ENCODE results near the gene ARHGEF7. TPM values are rescaled to one million over a fixed set of nuclear protein-coding genes. Genes with fewer than 3 reads are reported as not detected.

The ARHGEF7 gene
- total RNA-seq, 1 donor from 2014 or later = 31.6 TPM

GRCh38 chr13:111275382-111275781 is 160.3 kb downstream of the ARHGEF7 start:
- FAIRE-seq = no peak
- Histone ChIP-seq H3K27me3 (ENCODE audit: control insufficient read depth, insufficient read depth, low read length) (no peaks in the 10 kb centered on the region), H3K36me3 (ENCODE audit: control insufficient read depth, insufficient read depth, low read length) (peaks cover 14% of the 10 kb centered on the region), H3K4me3 (ENCODE audit: low read depth, low read length) (no peak overlapping the region)
- TF ChIP-seq CTCF (IDR thresholded peaks at IDR 0.05; ENCODE audit: insufficient read depth, low read length, severe bottlenecking) = no peak
- DNase-seq (ENCODE audit: low read depth) = no peak

GRCh38 chr13:111275995-111276618 is 161.0 kb downstream of the ARHGEF7 start:
- peaks cover 14% of the 10 kb centered on the region for H3K36me3 ChIP-seq (ENCODE audit: control insufficient read depth, insufficient read depth, low read length)
- no peak for FAIRE-seq
- no peak for TF ChIP-seq CTCF (IDR thresholded peaks at IDR 0.05; ENCODE audit: insufficient read depth, low read length, severe bottlenecking)

GRCh38 chr13:111278258-111278657 is 163.1 kb downstream of the ARHGEF7 start:
- DNase-seq (ENCODE audit: low read depth) (no peak), FAIRE-seq (no peak)
- H3K27me3 ChIP-seq (ENCODE audit: control insufficient read depth, insufficient read depth, low read length) = no peaks in the 10 kb centered on the region
- TF ChIP-seq CTCF (IDR thresholded peaks at IDR 0.05; ENCODE audit: insufficient read depth, low read length, severe bottlenecking) = no peak
- H3K36me3 ChIP-seq (ENCODE audit: control insufficient read depth, insufficient read depth, low read length) = peaks cover 11% of the 10 kb centered on the region
- no peak overlapping the region for H3K4me3 ChIP-seq (ENCODE audit: low read depth, low read length)

More at GRCh38 chr13:111275995-111276618, 161.0 kb downstream of the ARHGEF7 start:
- no peak for DNase-seq (ENCODE audit: low read depth)
- Histone ChIP-seq H3K4me3 (ENCODE audit: low read depth, low read length) (no peak overlapping the region), H3K27me3 (ENCODE audit: control insufficient read depth, insufficient read depth, low read length) (no peaks in the 10 kb centered on the region)

- Histone ChIP-seq H3K4me3 (ENCODE audit: low read depth, low read length) (no peak overlapping the region), H3K27me3 (ENCODE audit: control insufficient read depth, insufficient read depth, low read length) (no peaks in the 10 kb centered on the region), H3K36me3 (ENCODE audit: control insufficient read depth, insufficient read depth, low read length) (peaks cover 14% of the 10 kb centered on the region)
- no peak for FAIRE-seq
- DNase-seq (ENCODE audit: low read depth) = no peak
- no peak for TF ChIP-seq CTCF (IDR thresholded peaks at IDR 0.05; ENCODE audit: insufficient read depth, low read length, severe bottlenecking)
Observed at GRCh38 chr13:111278743-111279652, 163.9 kb downstream of the ARHGEF7 start.

- Histone ChIP-seq H3K4me3 (ENCODE audit: low read depth, low read length) (no peak overlapping the region), H3K36me3 (ENCODE audit: control insufficient read depth, insufficient read depth, low read length) (peaks cover 15% of the 10 kb centered on the region), H3K27me3 (ENCODE audit: control insufficient read depth, insufficient read depth, low read length) (no peaks in the 10 kb centered on the region)
- TF ChIP-seq CTCF (IDR thresholded peaks at IDR 0.05; ENCODE audit: insufficient read depth, low read length, severe bottlenecking) = no peak
- DNase-seq (ENCODE audit: low read depth) = no peak
- FAIRE-seq = no peak
Observed at GRCh38 chr13:111280226-111280625, 165.1 kb downstream of the ARHGEF7 start.

Data from bronchial epithelial cell (primary cell).